HepG2 (cell line): ENCODE data around the gene UBE2L6. TPM values are rescaled to one million over a fixed set of nuclear protein-coding genes. Genes with fewer than 3 reads are reported as not detected.

Experiments
- AKNA ChIP-seq: sonication (generic); formaldehyde crosslinking; IDR thresholded peaks from 2 replicates; pipeline ENCODE4 v1.4.0; 2020; ENCODE audit warnings: missing genetic modification reagents, borderline replicate concordance
- ATF6 ChIP-seq: sonication (generic); formaldehyde crosslinking; conservative IDR thresholded peaks from 2 replicates; pipeline ENCODE4 v1.4.0; 2020; ENCODE audit warnings: missing genetic modification reagents
- CREB3 ChIP-seq: sonication (generic); formaldehyde crosslinking; IDR thresholded peaks from 2 replicates; pipeline ENCODE4 v1.5.0; 2020; ENCODE audit warnings: missing genetic modification reagents
- FOXC1 ChIP-seq: sonication (generic); formaldehyde crosslinking; IDR thresholded peaks from 2 replicates; pipeline ENCODE4 v1.8.0; 2022; ENCODE audit warnings: mild to moderate bottlenecking, missing genetic modification reagents, borderline replicate concordance
- GABPB1 ChIP-seq: IDR thresholded peaks from 2 replicates; pipeline ENCODE4 v1.6.1; 2016; ENCODE audit warnings: mild to moderate bottlenecking, missing genetic modification reagents, moderate library complexity, missing compliant biosample characterization
- GATA4 ChIP-seq: sonication (generic); IDR thresholded peaks from 2 replicates; pipeline ENCODE4 v1.6.1; 2016; ENCODE audit warnings: antibody characterized with exemption, low read depth, borderline replicate concordance
- JUNB ChIP-seq: sonication (generic); formaldehyde crosslinking; IDR thresholded peaks from 2 replicates; pipeline ENCODE4 v1.8.0; 2022; ENCODE audit warnings: missing genetic modification reagents, mild to moderate bottlenecking, borderline replicate concordance
- MED13 ChIP-seq: sonication (generic); formaldehyde crosslinking; IDR thresholded peaks from 2 replicates; pipeline ENCODE4 v1.5.0; 2020; ENCODE audit warnings: missing genetic modification reagents
- PRDM15 ChIP-seq: sonication (generic); formaldehyde crosslinking; IDR thresholded peaks from 2 replicates; pipeline ENCODE4 v1.4.0; 2020; ENCODE audit warnings: missing genetic modification reagents
- SRSF4 ChIP-seq: fragments of 200-400 bp; formaldehyde crosslinking; IDR thresholded peaks from one replicate; pipeline ENCODE4 v1.6.1; 2018; ENCODE audit warnings: mild to moderate bottlenecking, low read depth, low read length, moderate library complexity; ENCODE audit not compliant: poor library complexity, severe bottlenecking
- ZFYVE20 ChIP-seq: sonication (generic); formaldehyde crosslinking; IDR thresholded peaks from 2 replicates; pipeline ENCODE4 v1.8.0; 2023; ENCODE audit warnings: low read depth, mild to moderate bottlenecking, moderate library complexity, missing genetic modification reagents, borderline replicate concordance
- ZNF138 ChIP-seq: sonication (generic); formaldehyde crosslinking; IDR thresholded peaks from 2 replicates; pipeline ENCODE4 v1.5.0; 2020; ENCODE audit warnings: mild to moderate bottlenecking, low read depth, missing genetic modification reagents
- polyA plus RNA-seq, 8 experiments: library from polyadenylated mRNA; depleted of rRNA in 3 of 8; stranded (reverse) in 7 of 8; unstranded in 1 of 8; fragments of >200 nt; fragmentation: Illumina TruSeq in 4 of 8; extraction: Trizol in 4 of 8; gene quantifications; 2 replicates each; pipeline versions ENCODE4 v1.2.1 to v1.2.3, GENCODE V29; 2011 to 2016; ENCODE audit warnings: low read depth in 4 of 8, missing spikeins in 1 of 8, mixed read lengths in 1 of 8; ENCODE audit not compliant: insufficient read depth in 1 of 8
- total RNA-seq, 5 experiments: library from RNA; depleted of rRNA; stranded (reverse); fragments of >200 nt; fragmentation: Illumina TruSeq; extraction: Trizol; gene quantifications; 2 replicates each; pipeline ENCODE4 v1.2.3, GENCODE V29; 2016; ENCODE audit warnings: low read depth in 1 of 5

The UBE2L6 gene
- total and polyA plus RNA-seq, 2 of the 13 experiments (the other 11 are each of a cell fraction or from before 2014, with no cell fraction given), result 30.3 to 30.4 TPM

- TF ChIP-seq CREB3 (CRISPR knock-in tag) (no peak), ATF6 (CRISPR knock-in tag) (no peak), JUNB (CRISPR knock-in tag) (no peak), AKNA (no peak), SRSF4 (no peak), ZNF138 (CRISPR knock-in tag) (no peak; the same call in 1 of the 2 replicates), PRDM15 (no peak), MED13 (peak; percentile 46; the same call in 1 of the 2 replicates), ZFYVE20 (CRISPR knock-in tag) (no peak), GABPB1 (CRISPR knock-in tag) (peak; percentile 65; the same call in 1 of the 2 replicates), FOXC1 (no peak), GATA4 (no peak)
Observed at GRCh38 chr11:57515332-57516060, 52.0 kb downstream of the UBE2L6 start, which contains the start of gene SLC43A1 (continued).
